GM21381 (cell line): Measurements from ENCODE around the gene KCNQ1.

Experiments used
- ATAC-seq: cut with Tn5 transposase; IDR thresholded peaks from one replicate; pipeline ENCODE4 v1.9.1; 2021; ENCODE audit warnings: mild to moderate bottlenecking, moderate library complexity; ENCODE audit not compliant: unreplicated experiment

Gene KCNQ1

DNA sequence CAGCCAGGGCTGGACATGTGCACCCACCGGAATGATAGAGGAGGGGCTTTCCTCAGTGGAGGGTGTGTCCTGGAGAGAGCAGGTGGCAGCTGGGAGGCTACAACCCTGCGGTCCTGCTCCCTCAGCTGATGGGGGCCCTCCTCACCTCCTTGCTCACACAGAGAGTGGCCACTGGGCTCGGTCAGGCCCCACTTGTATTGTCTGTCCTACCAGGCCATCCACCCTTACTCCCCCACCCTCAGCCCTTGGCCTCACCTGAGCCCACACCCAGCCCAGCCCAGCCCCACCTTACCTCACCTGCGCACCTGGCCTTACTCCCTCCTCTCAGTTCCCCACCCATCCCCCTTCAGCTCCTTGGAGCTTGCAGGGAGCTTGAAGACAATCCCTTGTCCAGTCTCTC is 3.6 kb upstream of the KCNQ1 start:
- no peak for ATAC-seq

DNA sequence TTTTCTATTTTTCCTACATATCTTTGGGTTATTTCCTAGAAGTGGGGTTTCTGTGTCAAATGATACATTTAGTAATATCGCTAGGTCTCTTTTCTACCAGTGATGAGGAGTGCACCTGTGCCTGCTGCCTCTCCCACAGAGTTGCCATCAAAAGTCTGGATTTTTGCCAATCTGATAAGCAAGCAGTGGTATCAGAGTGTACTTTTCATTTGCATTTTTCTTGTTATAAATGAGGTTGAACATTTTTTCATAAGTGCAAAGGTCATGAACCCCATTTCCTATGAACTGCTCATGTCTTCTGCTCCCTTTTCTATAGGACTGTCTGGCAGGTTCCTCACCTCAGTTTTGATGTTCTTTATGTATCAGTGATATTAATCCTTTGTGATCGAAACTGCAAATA is 2.2 kb upstream of the KCNQ1 start:
- no peak for ATAC-seq

- ATAC-seq, result no peak
Observed at GRCh38 chr11:2443406-2443805, 1.4 kb upstream of the KCNQ1 start.

- no peak for ATAC-seq
Observed at GRCh38 chr11:2443881-2444820, 657 bp upstream of the KCNQ1 start, which contains the start of gene TRPM5. Gene TRPM5, minus strand, starts transcription at chr11:2444514. Its CDS starts 21,478 bp downstream, at chr11:2423036.

- ATAC-seq, result no peak
Observed at GRCh38 chr11:2445746-2446551, 1.1 kb downstream of the KCNQ1 start.

DNA sequence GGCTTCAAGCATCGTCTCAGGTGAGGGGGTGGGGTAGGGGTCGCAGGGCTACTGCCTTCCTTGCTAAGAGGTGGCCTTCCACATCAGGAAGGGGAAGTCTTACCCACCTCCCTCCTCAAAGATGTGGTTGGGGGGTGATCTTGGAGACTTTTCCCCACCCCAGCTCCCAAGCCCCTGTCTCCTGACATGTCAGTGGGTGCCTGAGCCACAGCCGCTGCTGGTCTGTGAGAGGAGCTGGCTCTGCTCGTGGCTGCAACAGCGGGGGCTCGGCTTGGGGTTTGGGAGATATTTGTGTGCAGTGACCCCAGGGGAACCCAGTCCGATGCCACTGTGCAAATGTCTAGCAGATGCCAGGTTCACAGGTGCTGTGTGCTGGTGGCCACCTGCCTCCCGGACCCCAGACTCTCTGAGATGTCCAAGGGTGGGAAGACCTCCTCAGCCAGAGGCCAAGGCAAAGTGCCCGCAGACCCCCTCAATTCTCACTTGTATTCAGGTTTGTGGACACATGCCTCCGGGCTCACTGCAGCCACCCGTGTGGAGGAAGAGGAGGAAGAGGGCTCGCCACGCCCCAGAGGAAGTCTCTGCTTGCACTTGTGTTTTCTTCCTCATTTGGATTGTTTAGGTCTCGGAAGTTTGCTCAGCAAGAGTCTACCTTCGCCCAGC is 1.9 kb downstream of the KCNQ1 start:
- ATAC-seq, result no peak

GRCh38 chr11:2447253-2447950 is 2.6 kb downstream of the KCNQ1 start:
- ATAC-seq, result no peak

- no peak for ATAC-seq
Observed at GRCh38 chr11:2447951-2448650, 3.3 kb downstream of the KCNQ1 start.

GRCh38 chr11:2448661-2449547 is 4.1 kb downstream of the KCNQ1 start:
- no peak for ATAC-seq

DNA sequence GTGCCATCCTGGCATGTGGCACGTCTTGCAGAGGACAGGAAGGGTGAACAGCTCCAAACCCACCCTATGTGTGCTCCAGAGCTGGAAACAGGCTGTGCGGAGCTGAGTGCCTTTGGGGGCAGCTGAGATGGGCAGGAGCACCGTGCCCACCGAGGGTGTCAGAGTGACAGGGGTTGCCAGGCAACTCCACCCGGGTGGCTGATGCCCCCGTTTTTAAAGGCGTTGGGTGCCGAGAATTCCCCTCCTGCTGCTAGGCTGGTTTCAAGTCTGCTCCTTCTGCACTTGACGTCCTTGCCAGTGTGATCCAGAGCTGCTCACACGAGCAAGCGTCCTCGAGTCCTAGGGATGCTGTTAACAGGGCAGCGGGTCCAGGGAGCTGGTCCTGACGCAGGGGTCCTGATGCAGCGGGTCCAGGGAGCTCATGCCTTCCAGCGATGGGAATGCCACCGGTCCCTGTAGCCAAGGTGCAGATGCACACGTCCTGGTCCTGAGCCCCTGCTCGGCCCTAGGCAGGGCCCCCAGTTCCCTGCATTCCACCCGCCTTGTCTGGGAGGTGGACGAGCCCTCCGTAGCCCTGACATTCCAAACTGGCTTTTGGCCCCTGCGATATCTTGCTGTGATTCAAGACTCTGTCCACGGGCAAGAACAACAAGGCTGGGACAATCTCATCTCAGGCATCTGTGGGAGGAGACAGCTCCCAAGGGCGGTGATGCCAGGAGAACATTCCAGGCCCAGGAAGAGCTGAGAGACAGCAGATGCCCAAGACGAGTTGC is 4.9 kb downstream of the KCNQ1 start:
- no peak for ATAC-seq

DNA sequence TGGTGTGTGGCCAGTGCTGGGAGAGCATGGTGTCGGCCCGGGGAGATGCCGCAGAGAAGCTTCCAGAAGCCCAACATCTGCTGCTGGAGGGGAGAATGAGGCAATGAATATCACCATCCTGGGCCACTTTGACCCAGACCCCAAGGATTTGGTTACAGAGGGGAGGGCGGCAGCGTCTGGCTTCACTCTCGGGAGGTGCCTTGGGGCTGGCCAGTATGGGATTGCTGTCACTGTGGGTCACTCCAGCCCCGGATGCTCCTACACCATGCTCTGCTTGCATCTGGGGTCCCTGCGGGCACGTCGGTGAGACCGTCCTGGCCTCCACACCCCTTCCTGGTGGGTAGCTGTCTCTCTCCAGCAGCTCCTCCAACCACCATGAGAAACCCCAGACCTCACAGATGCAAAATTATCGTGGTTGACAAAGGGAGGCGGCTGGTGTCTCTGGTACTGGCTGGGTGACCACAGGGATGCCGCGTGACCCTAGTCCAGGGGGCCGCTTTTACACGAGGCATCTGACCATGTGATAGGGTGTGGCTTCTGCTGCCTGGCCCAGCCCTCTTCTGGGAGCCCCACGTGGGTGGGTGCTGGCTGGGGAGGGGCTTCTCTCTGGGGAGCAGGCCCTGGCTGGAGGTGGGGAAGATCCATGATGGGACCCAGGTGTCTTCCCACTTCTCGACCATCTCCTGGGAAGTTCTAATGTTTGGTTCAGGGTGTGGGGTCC is 5.7 kb downstream of the KCNQ1 start:
- ATAC-seq, result no peak

GRCh38 chr11:2451336-2451735 is 6.5 kb downstream of the KCNQ1 start:
- no peak for ATAC-seq

- ATAC-seq, result no peak
Observed at GRCh38 chr11:2451916-2452315, 7.1 kb downstream of the KCNQ1 start.

DNA sequence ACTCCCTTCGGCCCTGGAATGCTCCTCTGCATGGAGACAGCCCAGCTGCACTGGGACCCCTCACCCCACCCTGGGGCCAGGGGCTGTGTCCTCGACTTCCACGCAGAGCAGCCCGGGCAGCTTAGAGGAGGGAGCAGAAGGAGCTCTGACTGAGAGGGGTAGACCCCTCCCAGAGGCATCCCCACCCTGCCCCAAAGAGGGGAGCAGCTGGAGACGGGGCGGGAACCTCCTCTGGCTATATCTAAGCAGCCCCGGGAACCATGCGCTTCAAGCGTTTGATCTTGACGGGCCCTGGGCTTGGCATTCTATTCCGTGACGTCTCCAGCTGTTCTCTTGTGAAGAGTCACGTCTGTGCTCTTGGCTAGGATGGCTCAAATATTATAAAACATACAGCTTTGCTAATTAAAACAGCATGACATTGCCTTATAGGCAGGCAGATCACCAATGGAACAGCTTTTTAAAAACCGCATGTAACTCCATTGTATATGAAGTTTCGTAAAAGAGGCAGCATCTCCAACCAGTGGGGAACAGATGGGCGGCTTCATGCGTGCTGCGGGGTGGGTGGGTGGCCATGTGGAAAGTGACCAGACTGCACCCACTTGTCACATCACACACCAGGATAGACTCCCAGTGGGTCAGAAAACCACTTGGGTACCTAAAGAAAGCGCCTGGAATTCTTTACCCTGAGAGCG is 7.7 kb downstream of the KCNQ1 start:
- no peak for ATAC-seq

GRCh38 chr11:2453436-2453835 is 8.6 kb downstream of the KCNQ1 start:
- ATAC-seq, result no peak

- ATAC-seq, result no peak
Observed at GRCh38 chr11:2458321-2458720, 13.5 kb downstream of the KCNQ1 start.
